HEK293 (cell line): ENCODE data around the gene VPS13D.

Experiments
- CTCF ChIA-PET: fragments of 350-600 bp; formaldehyde crosslinking; extraction: SDS; loops from one replicate; lab custom pipeline; 2021; ENCODE audit warnings: antibody characterized with exemption; lab: Yijun Ruan, JAX
- POLR2A ChIA-PET: fragments of 300-600 bp; formaldehyde crosslinking; extraction: SDS; loops from one replicate; lab custom pipeline; 2020; ENCODE audit warnings: antibody characterized with exemption, inconsistent platforms; lab: Yijun Ruan, JAX
- H3K27ac ChIP-seq: fragments of 200-500 bp; sonication (Bioruptor generic); 2 replicates; pipeline ENCODE4 v1.5.1; 2014; ENCODE audit warnings: low read depth, low read length, control low read depth, inconsistent platforms; ENCODE audit errors: extremely low read depth
- H3K36me3 ChIP-seq, 2 experiments: fragments of 200-500 bp in 1 of 2; sonication (Bioruptor generic) in 1 of 2; 1 replicate in 1 of 2; 2 replicates in 1 of 2; pipeline ENCODE4 v1.5.1; 2014 to 2017; ENCODE audit warnings: inconsistent platforms in 2 of 2, low read length in 2 of 2; ENCODE audit not compliant: control insufficient read depth in 2 of 2, insufficient read depth in 1 of 2
- H3K4me1 ChIP-seq: fragments of 200-500 bp; sonication (Bioruptor generic); 2 replicates; pipeline ENCODE4 v1.5.1; 2014; ENCODE audit warnings: mild to moderate bottlenecking, low read length, inconsistent platforms; ENCODE audit not compliant: control insufficient read depth, insufficient read depth
- H3K4me3 ChIP-seq: 2 replicates; pipeline ENCODE4 v1.5.1; 2011; ENCODE audit warnings: low read depth, mild to moderate bottlenecking, control low read depth, low read length, moderate library complexity
- H3K9me3 ChIP-seq: fragments of 200-500 bp; sonication (Bioruptor generic); 2 replicates; pipeline ENCODE4 v1.5.1; 2014; ENCODE audit warnings: low read depth, low read length, inconsistent platforms; ENCODE audit not compliant: control insufficient read depth, insufficient read depth
- BCL11B ChIP-seq: fragments of 450-650 bp; formaldehyde crosslinking; IDR thresholded peaks from 2 replicates; pipeline ENCODE4 v1.5.1; 2016; ENCODE audit warnings: low read depth, missing biosample characterization, missing genetic modification characterization
- GLI4 ChIP-seq: fragments of 450-650 bp; formaldehyde crosslinking; IDR thresholded peaks from 2 replicates; pipeline ENCODE4 v1.5.1; 2016; ENCODE audit warnings: missing biosample characterization, missing genetic modification characterization
- GLIS1 ChIP-seq: fragments of 450-650 bp; formaldehyde crosslinking; IDR thresholded peaks from 2 replicates; pipeline ENCODE4 v1.5.1; 2016; ENCODE audit warnings: missing biosample characterization, missing genetic modification characterization
- KLF17 ChIP-seq: fragments of 450-650 bp; formaldehyde crosslinking; IDR thresholded peaks from 2 replicates; pipeline ENCODE4 v1.5.1; 2016; ENCODE audit warnings: missing biosample characterization, missing genetic modification characterization
- PRDM6 ChIP-seq: fragments of 450-650 bp; formaldehyde crosslinking; IDR thresholded peaks from 2 replicates; pipeline ENCODE4 v1.5.1; 2017; ENCODE audit warnings: missing biosample characterization, missing genetic modification characterization
- SCRT2 ChIP-seq: fragments of 450-650 bp; formaldehyde crosslinking; IDR thresholded peaks from 2 replicates; pipeline ENCODE4 v1.5.1; 2016; ENCODE audit warnings: missing biosample characterization, missing genetic modification characterization
- SETDB1 ChIP-seq: IDR thresholded peaks from one replicate; pipeline ENCODE4 v1.6.1; 2017; ENCODE audit warnings: mild to moderate bottlenecking, low read length, moderate library complexity, mixed read lengths; ENCODE audit not compliant: insufficient read length
- ZIC2 ChIP-seq: fragments of 450-650 bp; formaldehyde crosslinking; IDR thresholded peaks from 2 replicates; pipeline ENCODE4 v1.5.1; 2016; ENCODE audit warnings: missing biosample characterization, missing genetic modification characterization
- ZNF112 ChIP-seq: fragments of 450-650 bp; formaldehyde crosslinking; IDR thresholded peaks from 2 replicates; pipeline ENCODE4 v1.5.0; 2017; ENCODE audit warnings: missing biosample characterization, missing genetic modification characterization
- ZNF133 ChIP-seq: fragments of 450-650 bp; formaldehyde crosslinking; IDR thresholded peaks from 2 replicates; pipeline ENCODE4 v1.5.1; 2016; ENCODE audit warnings: missing biosample characterization, missing genetic modification characterization
- ZNF157 ChIP-seq: fragments of 450-650 bp; formaldehyde crosslinking; IDR thresholded peaks from 2 replicates; pipeline ENCODE4 v1.5.1; 2016; ENCODE audit warnings: missing biosample characterization, missing genetic modification characterization
- ZNF169 ChIP-seq: fragments of 450-650 bp; formaldehyde crosslinking; IDR thresholded peaks from 2 replicates; pipeline ENCODE4 v1.5.1; 2016; ENCODE audit warnings: missing biosample characterization, missing genetic modification characterization
- ZNF223 ChIP-seq: fragments of 450-650 bp; formaldehyde crosslinking; IDR thresholded peaks from 2 replicates; pipeline ENCODE4 v1.5.1; 2016; ENCODE audit warnings: missing biosample characterization, missing genetic modification characterization
- ZNF23 ChIP-seq: fragments of 450-650 bp; formaldehyde crosslinking; IDR thresholded peaks from 2 replicates; pipeline ENCODE4 v1.5.1; 2016; ENCODE audit warnings: missing biosample characterization, missing genetic modification characterization, borderline replicate concordance
- ZNF280C ChIP-seq: fragments of 450-650 bp; formaldehyde crosslinking; IDR thresholded peaks from 2 replicates; pipeline ENCODE4 v1.5.1; 2016; ENCODE audit warnings: missing biosample characterization, missing genetic modification characterization
- ZNF394 ChIP-seq: fragments of 450-650 bp; formaldehyde crosslinking; IDR thresholded peaks from 2 replicates; pipeline ENCODE4 v1.5.1; 2016; ENCODE audit warnings: missing biosample characterization, missing genetic modification characterization, mild to moderate bottlenecking, moderate library complexity, borderline replicate concordance
- ZNF449 ChIP-seq: fragments of 450-650 bp; formaldehyde crosslinking; IDR thresholded peaks from 2 replicates; pipeline ENCODE4 v1.5.1; 2017; ENCODE audit warnings: missing biosample characterization, mild to moderate bottlenecking, missing genetic modification characterization, moderate library complexity
- ZNF514 ChIP-seq: fragments of 450-650 bp; formaldehyde crosslinking; IDR thresholded peaks from 2 replicates; pipeline ENCODE4 v1.5.1; 2016; ENCODE audit warnings: missing biosample characterization, missing genetic modification characterization
- ZNF610 ChIP-seq: fragments of 450-650 bp; formaldehyde crosslinking; IDR thresholded peaks from 2 replicates; pipeline ENCODE4 v1.5.1; 2016; ENCODE audit warnings: missing biosample characterization, missing genetic modification characterization, borderline replicate concordance
- ZNF624 ChIP-seq: fragments of 450-650 bp; formaldehyde crosslinking; IDR thresholded peaks from 2 replicates; pipeline ENCODE4 v1.5.1; 2017; ENCODE audit warnings: missing biosample characterization, missing genetic modification characterization
- ZSCAN16 ChIP-seq: fragments of 450-650 bp; formaldehyde crosslinking; IDR thresholded peaks from 2 replicates; pipeline ENCODE4 v1.5.1; 2016; ENCODE audit warnings: missing biosample characterization, missing genetic modification characterization

Gene VPS13D

GRCh38 chr1:12511516-12512468, 282.0 kb downstream of the VPS13D start:
- ChIA-PET POLR2A (interaction anchor here (0.6 to 1.7 kb wide), 2 partner anchors 17 to 33 kb away, joined by 4 to 7 read pairs; no protein-coding TSS in a partner anchor), CTCF (no interaction called here)
- Histone ChIP-seq H3K36me3 (peaks cover 0 to 21% of the 10 kb centered on the region in 2 experiments; a peak in 1 of 3 replicates), H3K4me1 (no peaks in the 10 kb centered on the region), H3K9me3 (no peaks in the 10 kb centered on the region), H3K27ac (no peak overlapping the region), H3K4me3 (no peak overlapping the region)
- TF ChIP-seq GLIS1 (tag by site-specific recombination) (no peak), ZNF223 (tag by site-specific recombination) (no peak), ZNF624 (no peak), KLF17 (no peak), ZIC2 (tag by site-specific recombination) (no peak), SCRT2 (tag by site-specific recombination) (no peak), GLI4 (tag by site-specific recombination) (no peak), ZNF157 (tag by site-specific recombination) (no peak), ZNF394 (tag by site-specific recombination) (no peak), PRDM6 (tag by site-specific recombination) (no peak), ZNF280C (no peak), ZNF169 (tag by site-specific recombination) (no peak), ZNF23 (tag by site-specific recombination) (no peak), SETDB1 (no peak), ZNF112 (no peak), ZNF610 (no peak), ZSCAN16 (tag by site-specific recombination) (no peak), ZNF514 (tag by site-specific recombination) (no peak)
- TF ChIP-seq, all 188 proteins: peak for 0

- TF ChIP-seq BCL11B (tag by site-specific recombination) = no peak
- no peak for TF ChIP-seq ZNF449 (tag by site-specific recombination)
- no peak for TF ChIP-seq ZNF133 (tag by site-specific recombination)
- ChIA-PET CTCF (interaction anchor here (0.6 to 0.7 kb wide), 2 partner anchors 39 to 202 kb away, joined by 5 read pairs; no protein-coding TSS in a partner anchor), POLR2A (no interaction called here)
Measured at GRCh38 chr1:12513181-12513580, 283.4 kb downstream of the VPS13D start.

More at GRCh38 chr1:12513181-12513580, 283.4 kb downstream of the VPS13D start:
- Histone ChIP-seq H3K36me3 (peaks cover 0 to 9% of the 10 kb centered on the region in 2 experiments; a peak in 1 of 3 replicates), H3K4me3 (no peak overlapping the region), H3K27ac (no peak overlapping the region), H3K4me1 (no peaks in the 10 kb centered on the region), H3K9me3 (no peaks in the 10 kb centered on the region)
